ENCODE results near the gene CST3. TPM values are rescaled to one million over a fixed set of nuclear protein-coding genes. Genes with fewer than 3 reads are reported as not detected.
"Not testable (repeated sequence)": the region's sequence is repeated elsewhere in the genome, so short reads cannot be mapped to it uniquely, and the experiment has no call there.

The CST3 gene
- total RNA-seq, 1 donor from 2014 or later, result 727 TPM

GRCh38 chr20:23625236-23625964 is 12.4 kb downstream of the CST3 start:
- no peaks in the 10 kb centered on the region for H3K27me3 ChIP-seq (ENCODE audit: low read depth)
- no peak overlapping the region for H3K4me3 ChIP-seq
- TF ChIP-seq, protein P1, sequence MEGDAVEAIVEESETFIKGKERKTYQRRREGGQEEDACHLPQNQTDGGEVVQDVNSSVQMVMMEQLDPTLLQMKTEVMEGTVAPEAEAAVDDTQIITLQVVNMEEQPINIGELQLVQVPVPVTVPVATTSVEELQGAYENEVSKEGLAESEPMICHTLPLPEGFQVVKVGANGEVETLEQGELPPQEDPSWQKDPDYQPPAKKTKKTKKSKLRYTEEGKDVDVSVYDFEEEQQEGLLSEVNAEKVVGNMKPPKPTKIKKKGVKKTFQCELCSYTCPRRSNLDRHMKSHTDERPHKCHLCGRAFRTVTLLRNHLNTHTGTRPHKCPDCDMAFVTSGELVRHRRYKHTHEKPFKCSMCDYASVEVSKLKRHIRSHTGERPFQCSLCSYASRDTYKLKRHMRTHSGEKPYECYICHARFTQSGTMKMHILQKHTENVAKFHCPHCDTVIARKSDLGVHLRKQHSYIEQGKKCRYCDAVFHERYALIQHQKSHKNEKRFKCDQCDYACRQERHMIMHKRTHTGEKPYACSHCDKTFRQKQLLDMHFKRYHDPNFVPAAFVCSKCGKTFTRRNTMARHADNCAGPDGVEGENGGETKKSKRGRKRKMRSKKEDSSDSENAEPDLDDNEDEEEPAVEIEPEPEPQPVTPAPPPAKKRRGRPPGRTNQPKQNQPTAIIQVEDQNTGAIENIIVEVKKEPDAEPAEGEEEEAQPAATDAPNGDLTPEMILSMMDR (IDR thresholded peaks at IDR 0.05), result no peak
- ATAC-seq, result no peak
- no peaks in the 10 kb centered on the region for H3K9me3 ChIP-seq
- H3K27ac ChIP-seq, result no peak overlapping the region
- no peaks in the 10 kb centered on the region for H3K36me3 ChIP-seq
- no peak for DNase-seq
- peaks cover 15% of the 10 kb centered on the region for H3K4me1 ChIP-seq
- intact Hi-C loops (cut with DNase I), result no loop called here

GRCh38 chr20:23624324-23624691 is 13.4 kb downstream of the CST3 start:
- ATAC-seq, result no peak
- intact Hi-C loops (cut with DNase I), result no loop called here

DNA sequence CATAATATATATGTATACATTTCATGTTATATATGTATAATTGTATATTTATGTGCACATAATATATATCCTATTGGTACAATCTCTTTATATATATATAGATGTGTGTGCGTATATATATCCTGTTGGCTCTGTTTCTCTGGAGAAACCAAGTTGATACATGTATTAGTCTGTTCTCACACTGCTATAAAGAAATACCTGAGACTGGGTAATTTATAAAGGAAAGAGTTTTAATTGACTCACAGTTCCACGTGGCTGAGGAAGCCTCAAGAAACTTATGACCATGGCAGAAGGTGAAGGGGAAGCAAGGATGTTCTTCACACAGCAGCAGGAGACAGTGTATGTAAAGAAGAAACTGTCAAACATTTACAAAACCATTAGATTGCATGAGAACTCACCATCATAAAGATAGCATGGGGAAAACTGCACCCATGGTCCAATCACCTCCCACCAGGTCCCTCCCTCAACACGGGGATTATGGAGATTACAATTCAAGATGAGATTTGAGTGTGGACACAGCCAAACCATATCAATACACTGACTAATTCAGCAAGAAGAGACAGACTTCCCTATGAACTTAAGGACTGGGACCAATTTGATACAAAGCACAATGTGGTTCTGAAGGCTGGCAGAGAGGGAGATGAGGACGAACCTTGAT is 14.0 kb downstream of the CST3 start:
- Histone ChIP-seq H3K4me1 (peaks cover 15% of the 10 kb centered on the region), H3K36me3 (no peaks in the 10 kb centered on the region), H3K27ac (peak overlapping the region; percentile 18), H3K9me3 (no peaks in the 10 kb centered on the region), H3K4me3 (no peak overlapping the region), H3K27me3 (ENCODE audit: low read depth) (no peaks in the 10 kb centered on the region)
- no peak for ATAC-seq
- DNase-seq, result no peak
- intact Hi-C loops (cut with DNase I), result no loop called here
- TF ChIP-seq, protein P1 (IDR thresholded peaks at IDR 0.05), result no peak

More at GRCh38 chr20:23624324-23624691, 13.4 kb downstream of the CST3 start:
- Histone ChIP-seq H3K27me3 (ENCODE audit: low read depth) (no peaks in the 10 kb centered on the region), H3K27ac (peak overlapping the region; percentile 18), H3K36me3 (no peaks in the 10 kb centered on the region), H3K4me3 (no peak overlapping the region), H3K9me3 (no peaks in the 10 kb centered on the region), H3K4me1 (peaks cover 15% of the 10 kb centered on the region)
- DNase-seq, result no peak
- TF ChIP-seq, protein P1 (IDR thresholded peaks at IDR 0.05), result no peak

DNA sequence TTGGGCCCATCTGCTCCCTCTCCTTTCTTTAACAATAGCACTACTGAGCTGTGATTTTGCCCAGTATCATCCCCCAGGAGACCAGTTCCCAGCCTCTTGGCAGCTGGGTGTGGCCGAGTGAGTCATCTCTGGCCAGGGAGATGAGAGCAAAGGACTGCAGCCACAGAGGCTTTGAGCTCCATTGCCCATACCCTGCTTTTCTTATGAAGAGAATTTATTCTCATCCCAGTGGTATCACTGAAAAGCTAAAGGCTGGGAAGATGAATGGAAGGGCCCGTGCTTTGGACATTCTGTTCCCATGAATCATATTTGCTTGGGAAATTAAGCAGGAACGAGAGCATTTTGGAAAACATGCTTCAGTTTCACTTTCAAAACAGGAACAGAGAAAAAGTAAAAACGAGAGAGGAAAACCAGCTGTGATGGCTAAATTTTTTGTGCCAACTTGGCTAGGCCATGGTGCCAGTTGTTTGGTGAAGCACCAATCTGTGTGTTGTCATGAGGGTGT is 14.9 kb downstream of the CST3 start:
- Histone ChIP-seq H3K4me3 (peak overlapping the region; percentile 27), H3K4me1 (peaks cover 15% of the 10 kb centered on the region), H3K27ac (peak overlapping the region; percentile 77), H3K36me3 (no peaks in the 10 kb centered on the region), H3K9me3 (no peaks in the 10 kb centered on the region), H3K27me3 (ENCODE audit: low read depth) (no peaks in the 10 kb centered on the region)
- TF ChIP-seq, protein P1 (IDR thresholded peaks at IDR 0.05), result no peak
- peak; percentile 88 to 91 for ATAC-seq
- intact Hi-C loops (cut with DNase I), result no loop called here
- DNase-seq, result peak; percentile 67

DNA sequence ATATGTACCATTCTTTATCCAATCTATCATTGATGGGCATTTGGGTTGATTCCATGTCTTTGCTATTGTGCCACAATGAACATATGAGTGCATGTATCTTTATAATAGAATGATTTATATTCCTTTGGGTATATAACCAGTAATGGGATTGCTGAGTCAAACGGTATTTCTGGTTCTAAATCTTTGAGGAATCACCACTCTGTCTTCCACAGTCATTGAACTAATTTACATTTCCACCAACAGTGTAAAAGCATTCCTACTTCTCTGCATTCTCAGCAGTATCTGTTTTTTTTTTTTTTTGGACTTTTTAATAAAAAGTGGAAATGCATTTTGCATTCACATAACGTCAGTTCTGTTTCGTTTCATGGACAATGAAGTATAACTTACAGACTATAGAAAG is 15.4 kb downstream of the CST3 start:
- H3K36me3 ChIP-seq; H3K9me3 ChIP-seq; ATAC-seq; H3K27me3 ChIP-seq (ENCODE audit: low read depth); intact Hi-C loops (cut with DNase I); DNase-seq: not testable (repeated sequence)
- peak overlapping the region; percentile 77 for H3K27ac ChIP-seq
- peak overlapping the region; percentile 27 for H3K4me3 ChIP-seq
- peaks cover 15% of the 10 kb centered on the region for H3K4me1 ChIP-seq

- intact Hi-C loops (cut with DNase I); H3K27me3 ChIP-seq (ENCODE audit: low read depth); H3K4me3 ChIP-seq; H3K27ac ChIP-seq; ATAC-seq; H3K9me3 ChIP-seq; H3K36me3 ChIP-seq; DNase-seq: not testable (repeated sequence)
- H3K4me1 ChIP-seq, result peaks cover 10% of the 10 kb centered on the region
Observed at GRCh38 chr20:23620670-23621386, 16.9 kb downstream of the CST3 start.
